CD4-positive, alpha-beta T cell (primary cell): Measurements from ENCODE around the gene C16orf96. TPM values are rescaled to one million over a fixed set of nuclear protein-coding genes. Genes with fewer than 3 reads are reported as not detected.

ENCODE experiments used
- ATAC-seq: fragments of 200-7000 bp; cut with Tn5 transposase; one replicate; pipeline ENCODE4 v1.10.0; 2022; ENCODE audit warnings: mild to moderate bottlenecking; ENCODE audit not compliant: poor library complexity
- CTCF ChIA-PET: fragments of 350-600 bp; sonication (Branson Sonifier 250); formaldehyde crosslinking; loops from one replicate; lab custom pipeline; 2021; ENCODE audit warnings: antibody characterized with exemption, inconsistent platforms; lab: Charles Lee
- POLR2A ChIA-PET: fragments of 350-600 bp; sonication (Branson Sonifier 250); formaldehyde crosslinking; loops from one replicate; lab custom pipeline; 2021; ENCODE audit warnings: antibody characterized with exemption, inconsistent platforms; lab: Charles Lee
- DNase-seq, 14 experiments: peaks; one replicate each; pipeline ENCODE4 v3.0.0-alpha.2; 2013 to 2020; ENCODE audit warnings: mixed read lengths in 2 of 14
- H3K27ac ChIP-seq, 2 donors: one replicate each; pipeline versions ENCODE4 v1.5.1 to v1.7.0; 2013; ENCODE audit warnings: low read length in 2 of 2, low read depth in 1 of 2, mild to moderate bottlenecking in 1 of 2
- H3K27me3 ChIP-seq, 2 experiments: 1 replicate in 1 of 2; 2 replicates in 1 of 2; pipeline versions ENCODE4 v1.6.1 to v1.7.0; 2013; ENCODE audit warnings: low read length in 2 of 2, control low read depth in 1 of 2, mild to moderate bottlenecking in 1 of 2, moderate library complexity in 1 of 2; ENCODE audit not compliant: insufficient read depth in 2 of 2, control insufficient read depth in 1 of 2
- H3K36me3 ChIP-seq: one replicate; pipeline ENCODE4 v1.6.1; 2013; ENCODE audit warnings: low read length, control low read depth; ENCODE audit not compliant: insufficient read depth
- H3K4me1 ChIP-seq: one replicate; pipeline ENCODE4 v1.6.1; 2013; ENCODE audit warnings: low read length, control low read depth; ENCODE audit not compliant: insufficient read depth
- H3K4me3 ChIP-seq: one replicate; pipeline ENCODE4 v1.5.1; 2013; ENCODE audit warnings: mild to moderate bottlenecking, low read length, moderate library complexity
- H3K9me3 ChIP-seq, 2 experiments: 1 replicate in 1 of 2; 2 replicates in 1 of 2; pipeline versions ENCODE4 v1.6.1 to v1.7.0; 2013; ENCODE audit warnings: low read length in 2 of 2, mild to moderate bottlenecking in 2 of 2, control low read depth in 1 of 2, moderate library complexity in 1 of 2; ENCODE audit not compliant: control insufficient read depth in 1 of 2, insufficient read depth in 1 of 2
- H3K27ac Mint-ChIP-seq: one replicate; pipeline ENCODE4 v1.8.0; 2020; ENCODE audit warnings: mixed read lengths
- H3K27me3 Mint-ChIP-seq: one replicate; pipeline ENCODE4 v1.8.0; 2021; ENCODE audit warnings: mixed read lengths
- H3K36me3 Mint-ChIP-seq: one replicate; pipeline ENCODE4 v1.8.0; 2021; ENCODE audit warnings: low read depth, mixed read lengths
- H3K4me1 Mint-ChIP-seq: one replicate; pipeline ENCODE4 v1.8.0; 2021; ENCODE audit warnings: low read depth, mixed read lengths
- H3K4me3 Mint-ChIP-seq: one replicate; pipeline ENCODE4 v1.8.0; 2020; ENCODE audit warnings: mild to moderate bottlenecking, mixed read lengths
- H3K9me3 Mint-ChIP-seq: one replicate; pipeline ENCODE4 v1.8.0; 2020; ENCODE audit warnings: mixed read lengths
- CTCF ChIP-seq: fragments of 200-600 bp; IDR thresholded peaks from one replicate; pipeline ENCODE4 v1.8.0; 2022; ENCODE audit warnings: antibody characterized with exemption, mild to moderate bottlenecking
- intact Hi-C, 2 experiments: fragments of 100-400 bp; cut with DNase I in 1 of 2; cut with micrococcal nuclease in 1 of 2; formaldehyde crosslinking; loops; one replicate each; pipeline versions ENCODE4 v1.15.1 to v1.9.0; 2023 to 2025; cut with DNase I, micrococcal nuclease
- total RNA-seq, 174 experiments: library from RNA in 2 of 174; stranded (reverse) in 2 of 174; gene quantifications; one replicate each; pipeline ENCODE4 v1.2.3 and lab custom pipeline; 2021 to 2026

C16orf96 gene
- total RNA-seq, 2 experiments from 2014 or later: 0.27 to 0.42 TPM

- Histone ChIP-seq H3K27ac (no peak overlapping the region), H3K36me3 (no peaks in the 10 kb centered on the region), H3K4me1 (no peaks in the 10 kb centered on the region), H3K4me3 (no peak overlapping the region), H3K9me3 (no peaks in the 10 kb centered on the region), H3K27me3 (no peaks in the 10 kb centered on the region)
- Mint-ChIP-seq H3K9me3 (no peaks in the 10 kb centered on the region), H3K4me1 (no peaks in the 10 kb centered on the region), H3K36me3 (no peaks in the 10 kb centered on the region), H3K27ac (no peak overlapping the region), H3K27me3 (no peaks in the 10 kb centered on the region), H3K4me3 (no peak overlapping the region)
- TF ChIP-seq CTCF: no peak
- ChIA-PET CTCF (interaction anchor here (1.5 kb wide), 1 partner anchor 17 kb away, joined by 4 read pairs; no protein-coding TSS in a partner anchor), POLR2A (no interaction called here)
- ATAC-seq (no peak), DNase-seq (no peak)
- intact Hi-C loops: no loop called here
Observed at GRCh38 chr16:4566144-4566543, 10.0 kb downstream of the C16orf96 start.

GRCh38 chr16:4570086-4570485 is 13.9 kb downstream of the C16orf96 start:
- H3K27ac Mint-ChIP-seq: no peak overlapping the region
- Histone ChIP-seq H3K36me3 (no peaks in the 10 kb centered on the region), H3K27ac (no peak overlapping the region), H3K4me3 (no peak overlapping the region), H3K27me3 (no peaks in the 10 kb centered on the region), H3K4me1 (peaks cover 4% of the 10 kb centered on the region), H3K9me3 (no peaks in the 10 kb centered on the region)
- CTCF ChIA-PET: interaction anchor here (0.7 kb wide), 1 partner anchor 145 kb away, joined by 3 read pairs; no protein-coding TSS in a partner anchor
- no peaks in the 10 kb centered on the region for H3K9me3 Mint-ChIP-seq
- H3K27me3 Mint-ChIP-seq: no peaks in the 10 kb centered on the region
- ATAC-seq (no peak), DNase-seq (no peak)
- no peaks in the 10 kb centered on the region for H3K36me3 Mint-ChIP-seq
- no peak overlapping the region for H3K4me3 Mint-ChIP-seq
- intact Hi-C loops: no loop called here
- TF ChIP-seq CTCF: no peak
- no peaks in the 10 kb centered on the region for H3K4me1 Mint-ChIP-seq
- POLR2A ChIA-PET: no interaction called here

- ChIA-PET POLR2A (no interaction called here), CTCF (interaction anchor here (0.7 kb wide), 1 partner anchor 144 kb away, joined by 3 read pairs; no protein-coding TSS in a partner anchor)
- H3K27ac Mint-ChIP-seq: no peak overlapping the region
Observed at GRCh38 chr16:4570688-4571321, 14.7 kb downstream of the C16orf96 start.

More at GRCh38 chr16:4570688-4571321, 14.7 kb downstream of the C16orf96 start:
- DNase-seq: no peak
- peaks cover 7% of the 10 kb centered on the region for H3K4me1 ChIP-seq
- H3K27me3 ChIP-seq: no peaks in the 10 kb centered on the region
- H3K4me1 Mint-ChIP-seq: no peaks in the 10 kb centered on the region
- no peaks in the 10 kb centered on the region for H3K27me3 Mint-ChIP-seq
- H3K9me3 ChIP-seq: no peaks in the 10 kb centered on the region
- no peaks in the 10 kb centered on the region for H3K36me3 ChIP-seq
- H3K4me3 ChIP-seq: no peak overlapping the region
- intact Hi-C loops: no loop called here
- TF ChIP-seq CTCF: no peak
- no peak overlapping the region for H3K4me3 Mint-ChIP-seq
- H3K9me3 Mint-ChIP-seq: no peaks in the 10 kb centered on the region
- H3K36me3 Mint-ChIP-seq: no peaks in the 10 kb centered on the region
- ATAC-seq: no peak
- no peak overlapping the region for H3K27ac ChIP-seq
